H9 (cell line): ENCODE measurements around the gene LHPP. TPM values are rescaled to one million over a fixed set of nuclear protein-coding genes. Genes with fewer than 3 reads are reported as not detected.

Source experiments
- DNase-seq: peaks from one replicate; pipeline ENCODE4 v3.0.0-alpha.2; 2017
- H2AFZ ChIP-seq: one replicate; pipeline ENCODE4 v1.6.1; 2013; ENCODE audit warnings: mild to moderate bottlenecking, low read length, control low read depth, moderate library complexity
- H2AK5ac ChIP-seq: 2 replicates; pipeline ENCODE4 v1.6.1; 2013; ENCODE audit warnings: low read length, control low read depth, mixed read lengths; ENCODE audit not compliant: insufficient read length
- H2BK120ac ChIP-seq: one replicate; pipeline ENCODE4 v1.6.1; 2013; ENCODE audit warnings: low read depth, mild to moderate bottlenecking, low read length, control low read depth, inconsistent platforms; ENCODE audit not compliant: poor library complexity, severe bottlenecking
- H2BK12ac ChIP-seq: 2 replicates; pipeline ENCODE4 v1.6.1; 2013; ENCODE audit warnings: low read length, control low read depth, mixed read lengths, low read depth; ENCODE audit not compliant: insufficient read length
- H2BK15ac ChIP-seq: 2 replicates; pipeline ENCODE4 v1.6.1; 2013; ENCODE audit warnings: low read depth, low read length, control low read depth
- H2BK20ac ChIP-seq: one replicate; pipeline ENCODE4 v1.6.1; 2013; ENCODE audit warnings: low read depth, mild to moderate bottlenecking, low read length, control low read depth, inconsistent platforms; ENCODE audit not compliant: poor library complexity, severe bottlenecking
- H2BK5ac ChIP-seq: 2 replicates; pipeline ENCODE4 v1.6.1; 2013; ENCODE audit warnings: low read length, control low read depth, mixed read lengths; ENCODE audit not compliant: insufficient read length
- H3K14ac ChIP-seq: 2 replicates; pipeline ENCODE4 v1.6.1; 2013; ENCODE audit warnings: low read length, control low read depth; ENCODE audit not compliant: insufficient read depth
- H3K18ac ChIP-seq: 2 replicates; pipeline ENCODE4 v1.6.1; 2013; ENCODE audit warnings: low read depth, mild to moderate bottlenecking, mixed read lengths, low read length, control low read depth; ENCODE audit not compliant: insufficient read length
- H3K23ac ChIP-seq: 2 replicates; pipeline ENCODE4 v1.6.1; 2013; ENCODE audit warnings: low read length, control low read depth, mixed read lengths, low read depth; ENCODE audit not compliant: insufficient read length
- H3K23me2 ChIP-seq: 2 replicates; pipeline ENCODE4 v1.6.1; 2013; ENCODE audit warnings: low read depth, mild to moderate bottlenecking, mixed read lengths, low read length, control low read depth; ENCODE audit not compliant: insufficient read length, poor library complexity, severe bottlenecking
- H3K27ac ChIP-seq: 2 replicates; pipeline ENCODE4 v1.5.1; 2013; ENCODE audit warnings: low read length, control low read depth, mixed read lengths, low read depth; ENCODE audit not compliant: insufficient read length
- H3K27me3 ChIP-seq: 2 replicates; pipeline ENCODE4 v1.6.1; 2013; ENCODE audit warnings: low read length, control low read depth, inconsistent platforms; ENCODE audit not compliant: insufficient read depth
- H3K4ac ChIP-seq: 2 replicates; pipeline ENCODE4 v1.6.1; 2013; ENCODE audit warnings: low read depth, mild to moderate bottlenecking, control low read depth, inconsistent platforms, low read length, moderate library complexity
- H3K4me1 ChIP-seq: 2 replicates; pipeline ENCODE4 v1.6.1; 2013; ENCODE audit warnings: low read length, control low read depth, inconsistent platforms; ENCODE audit not compliant: insufficient read depth
- H3K4me2 ChIP-seq: 2 replicates; pipeline ENCODE4 v1.6.1; 2013; ENCODE audit warnings: low read length, control low read depth, mixed read lengths; ENCODE audit not compliant: insufficient read length, insufficient read depth
- H3K56ac ChIP-seq: 2 replicates; pipeline ENCODE4 v1.6.1; 2013; ENCODE audit warnings: low read depth, mild to moderate bottlenecking, mixed read lengths, low read length, control low read depth; ENCODE audit not compliant: insufficient read length
- H3K79me1 ChIP-seq: 2 replicates; pipeline ENCODE4 v1.6.1; 2013; ENCODE audit warnings: low read depth, mild to moderate bottlenecking, moderate library complexity, low read length, control low read depth, inconsistent platforms; ENCODE audit not compliant: insufficient read depth, poor library complexity, severe bottlenecking
- H3K79me2 ChIP-seq: 2 replicates; pipeline ENCODE4 v1.6.1; 2013; ENCODE audit warnings: low read length, control low read depth, inconsistent platforms; ENCODE audit not compliant: insufficient read depth
- H3K9ac ChIP-seq: 2 replicates; pipeline ENCODE4 v1.6.1; 2013; ENCODE audit warnings: low read length, control low read depth, mixed read lengths; ENCODE audit not compliant: insufficient read length; ENCODE audit errors: extremely low read depth
- H3K9me3 ChIP-seq: one replicate; pipeline ENCODE4 v1.6.1; 2013; ENCODE audit warnings: low read depth, low read length, inconsistent platforms; ENCODE audit not compliant: control insufficient read depth
- H3T11ph ChIP-seq: one replicate; pipeline ENCODE4 v1.6.1; 2013; ENCODE audit warnings: mild to moderate bottlenecking, low read length, control low read depth, inconsistent platforms
- H4K20me1 ChIP-seq: one replicate; pipeline ENCODE4 v1.6.1; 2013; ENCODE audit not compliant: control insufficient read depth, insufficient read length, insufficient read depth
- H4K5ac ChIP-seq: 2 replicates; pipeline ENCODE4 v1.6.1; 2013; ENCODE audit warnings: low read depth, mild to moderate bottlenecking, mixed read lengths, low read length, control low read depth; ENCODE audit not compliant: insufficient read length
- H4K8ac ChIP-seq: replicated peaks from 2 replicates; pipeline ENCODE4 v1.6.1; 2013; ENCODE audit warnings: low read length, control low read depth, mixed read lengths, low read depth; ENCODE audit not compliant: insufficient read length
- H4K91ac ChIP-seq: 2 replicates; pipeline ENCODE4 v1.6.1; 2013; ENCODE audit warnings: low read depth, mild to moderate bottlenecking, moderate library complexity, mixed read lengths, low read length, control low read depth; ENCODE audit not compliant: insufficient read length
- H3K27ac Mint-ChIP-seq, 3 experiments: 2 replicates in 2 of 3; 3 replicates in 1 of 3; pipeline ENCODE4 v1.8.0; 2020 to 2021; ENCODE audit warnings: mixed read lengths in 3 of 3, mild to moderate bottlenecking in 1 of 3, moderate library complexity in 1 of 3
- H3K27me3 Mint-ChIP-seq: 2 replicates; pipeline ENCODE4 v1.8.0; 2021; ENCODE audit warnings: low read depth, mild to moderate bottlenecking, moderate library complexity, mixed read lengths
- H3K36me3 Mint-ChIP-seq, 3 experiments: 2 replicates in 2 of 3; 3 replicates in 1 of 3; pipeline ENCODE4 v1.8.0; 2020 to 2021; ENCODE audit warnings: low read depth in 3 of 3, mixed read lengths in 3 of 3; ENCODE audit not compliant: insufficient read depth in 1 of 3
- H3K4me1 Mint-ChIP-seq, 2 experiments: 2 replicates each; pipeline ENCODE4 v1.8.0; 2020; ENCODE audit warnings: mixed read lengths in 2 of 2
- H3K4me3 Mint-ChIP-seq, 2 experiments: 2 replicates in 1 of 2; 3 replicates in 1 of 2; pipeline ENCODE4 v1.8.0; 2020 to 2021; ENCODE audit warnings: mild to moderate bottlenecking in 2 of 2, mixed read lengths in 2 of 2, moderate library complexity in 1 of 2
- H3K9me3 Mint-ChIP-seq, 2 experiments: 2 replicates in 1 of 2; 3 replicates in 1 of 2; pipeline ENCODE4 v1.8.0; 2020; ENCODE audit warnings: mild to moderate bottlenecking in 2 of 2, mixed read lengths in 2 of 2, moderate library complexity in 1 of 2
- WGBS: extraction: QIAGEN DNeasy Blood & Tissue Kit; methylation state at CpG from one replicate; pipeline ENCODE4 v1.1.7; 2013; ENCODE audit warnings: missing lambda C conversion rate, low lambda C conversion rate, mixed read lengths; ENCODE audit not compliant: insufficient read length; ENCODE audit errors: extremely low coverage; 5-methylcytosine and 5-hydroxymethylcytosine counted together
- total RNA-seq: library from RNA; stranded (reverse); gene quantifications from 2 replicates; pipeline ENCODE4 v1.2.1, GENCODE V29; 2021
- TF ChIP-seq, protein P1 (sequence below): fragments of 200-600 bp; sonication (generic); conservative IDR thresholded peaks from 3 replicates; pipeline ENCODE4 v1.8.0; 2021; ENCODE audit warnings: antibody characterized with exemption, mild to moderate bottlenecking

LHPP gene
- total RNA-seq, 1 experiment from 2014 or later = 29.6 TPM

DNA sequence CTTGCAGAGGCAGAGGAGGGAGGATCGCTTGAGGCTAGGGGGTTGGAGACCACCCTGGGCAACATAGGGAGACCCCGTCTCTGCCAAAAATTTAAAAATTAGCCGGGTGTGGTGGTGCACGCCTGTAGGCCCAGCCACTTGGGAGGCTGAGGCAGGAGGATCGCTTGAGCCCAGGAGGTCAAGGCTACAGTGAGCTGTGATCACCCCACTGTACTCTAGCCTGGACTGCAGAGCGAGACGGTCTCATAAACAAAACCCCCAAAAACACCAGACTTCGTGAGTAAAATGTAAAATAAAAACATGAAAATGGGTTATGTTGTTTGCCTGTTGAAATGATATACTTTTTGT, 699 bp downstream of the LHPP start:
- H3K4me1 Mint-ChIP-seq = peaks cover 39 to 52% of the 10 kb centered on the region in 2 experiments
- peaks cover 2 to 5% (median 5%) of the 10 kb centered on the region in 3 experiments; a peak in 6 of 7 replicates for H3K36me3 Mint-ChIP-seq
- Histone ChIP-seq H3K79me2 (no peaks in the 10 kb centered on the region), H3K27me3 (no peaks in the 10 kb centered on the region), H2BK5ac (no peak overlapping the region), H3K23me2 (peaks cover 3% of the 10 kb centered on the region), H2BK120ac (no peak overlapping the region), H4K5ac (no peak overlapping the region), H3K9ac (no peak overlapping the region), H3T11ph (no peak overlapping the region), H3K9me3 (no peaks in the 10 kb centered on the region), H4K91ac (no peak overlapping the region), H3K56ac (no peak overlapping the region), H2BK20ac (no peak overlapping the region), H3K23ac (no peak overlapping the region), H3K4ac (no peak overlapping the region), H2BK12ac (no peak overlapping the region), H2BK15ac (no peak overlapping the region), H3K4me2 (peak overlapping the region; percentile 47), H2AFZ (no peak overlapping the region), H3K4me1 (peaks cover 9% of the 10 kb centered on the region; the same call in 1 of the 2 replicates), H3K27ac (no peak overlapping the region), H3K14ac (no peak overlapping the region), H3K18ac (no peak overlapping the region), H3K79me1 (no peaks in the 10 kb centered on the region), H2AK5ac (no peak overlapping the region), H4K20me1 (no peaks in the 10 kb centered on the region), H4K8ac (no peak overlapping the region)
- H3K27me3 Mint-ChIP-seq = peaks cover 17% of the 10 kb centered on the region
- WGBS = no CpG with 5 or more reads among the region's 8 CpGs
- peak overlapping the region; percentile 82 to 91 for H3K4me3 Mint-ChIP-seq
- no peak overlapping the region; a peak in 1 of 7 replicates for H3K27ac Mint-ChIP-seq
- no peaks in the 10 kb centered on the region; a peak in 1 of 5 replicates for H3K9me3 Mint-ChIP-seq
- TF ChIP-seq, protein P1, sequence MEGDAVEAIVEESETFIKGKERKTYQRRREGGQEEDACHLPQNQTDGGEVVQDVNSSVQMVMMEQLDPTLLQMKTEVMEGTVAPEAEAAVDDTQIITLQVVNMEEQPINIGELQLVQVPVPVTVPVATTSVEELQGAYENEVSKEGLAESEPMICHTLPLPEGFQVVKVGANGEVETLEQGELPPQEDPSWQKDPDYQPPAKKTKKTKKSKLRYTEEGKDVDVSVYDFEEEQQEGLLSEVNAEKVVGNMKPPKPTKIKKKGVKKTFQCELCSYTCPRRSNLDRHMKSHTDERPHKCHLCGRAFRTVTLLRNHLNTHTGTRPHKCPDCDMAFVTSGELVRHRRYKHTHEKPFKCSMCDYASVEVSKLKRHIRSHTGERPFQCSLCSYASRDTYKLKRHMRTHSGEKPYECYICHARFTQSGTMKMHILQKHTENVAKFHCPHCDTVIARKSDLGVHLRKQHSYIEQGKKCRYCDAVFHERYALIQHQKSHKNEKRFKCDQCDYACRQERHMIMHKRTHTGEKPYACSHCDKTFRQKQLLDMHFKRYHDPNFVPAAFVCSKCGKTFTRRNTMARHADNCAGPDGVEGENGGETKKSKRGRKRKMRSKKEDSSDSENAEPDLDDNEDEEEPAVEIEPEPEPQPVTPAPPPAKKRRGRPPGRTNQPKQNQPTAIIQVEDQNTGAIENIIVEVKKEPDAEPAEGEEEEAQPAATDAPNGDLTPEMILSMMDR = no peak
- no peak for DNase-seq
